SW480 (cell line): Measurements from ENCODE around the gene IFT57.

Experiments used
- DNase-seq: peaks from one replicate; pipeline ENCODE4 v3.0.0-alpha.2; 2016; ENCODE audit warnings: low spot score

Gene IFT57

DNA sequence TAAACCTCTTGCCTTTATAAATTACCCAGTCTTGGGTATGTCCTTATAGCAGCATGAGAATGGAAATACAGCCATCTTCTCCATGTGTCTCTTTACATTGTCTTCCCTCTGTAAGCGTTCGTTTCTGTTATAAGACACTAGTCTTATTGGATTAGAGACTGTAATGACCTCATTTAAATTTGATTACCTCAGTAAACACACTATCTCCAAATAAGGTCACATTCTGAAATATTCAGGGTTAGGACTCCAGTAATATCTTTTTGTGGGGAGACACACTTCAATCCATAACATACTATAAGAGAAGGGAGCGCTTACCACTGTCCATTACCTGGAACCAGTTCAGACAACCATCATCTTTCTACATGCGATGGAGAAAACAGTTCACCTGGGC lies 97.1 kb downstream of the IFT57 start:
- DNase-seq, result no peak

DNA sequence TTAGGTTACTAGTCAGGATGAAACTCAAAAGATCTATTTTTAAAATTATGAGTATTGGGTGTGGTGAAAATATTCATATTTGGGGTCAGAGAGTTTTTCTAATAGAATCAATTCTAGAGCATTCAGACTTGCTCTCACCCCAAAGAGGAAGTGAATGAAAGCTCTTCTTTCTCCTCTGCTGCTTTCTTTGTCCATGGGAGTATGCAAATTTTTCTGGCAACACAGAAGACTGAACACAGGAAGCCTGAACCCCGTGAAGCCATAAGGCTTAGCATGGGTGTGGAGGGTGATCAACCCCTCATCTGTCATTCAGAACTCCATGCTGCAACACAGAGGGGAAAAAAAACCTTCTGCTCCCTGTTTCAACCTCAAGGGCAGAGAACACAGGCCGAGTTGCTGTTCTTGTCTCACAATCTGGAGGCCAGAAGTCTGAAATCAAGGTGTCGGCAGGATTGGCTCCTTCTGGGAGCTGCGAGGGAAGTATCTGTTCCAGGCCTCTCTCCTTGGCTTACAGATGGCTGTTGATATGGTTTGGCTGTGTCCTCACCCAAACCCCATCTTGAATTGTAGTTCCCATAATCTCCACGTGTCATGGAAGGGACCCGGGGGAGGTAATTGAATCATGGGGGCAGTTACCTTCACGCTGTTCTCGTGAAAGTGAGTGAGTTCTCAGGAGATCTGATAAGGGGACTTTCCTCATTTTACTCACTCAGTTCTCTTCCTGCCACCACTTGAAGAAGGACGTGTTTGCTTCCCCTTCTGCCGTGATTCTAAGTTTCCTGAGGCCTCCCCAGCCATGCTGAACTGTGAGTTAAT lies 97.7 kb downstream of the IFT57 start:
- no peak for DNase-seq

DNA sequence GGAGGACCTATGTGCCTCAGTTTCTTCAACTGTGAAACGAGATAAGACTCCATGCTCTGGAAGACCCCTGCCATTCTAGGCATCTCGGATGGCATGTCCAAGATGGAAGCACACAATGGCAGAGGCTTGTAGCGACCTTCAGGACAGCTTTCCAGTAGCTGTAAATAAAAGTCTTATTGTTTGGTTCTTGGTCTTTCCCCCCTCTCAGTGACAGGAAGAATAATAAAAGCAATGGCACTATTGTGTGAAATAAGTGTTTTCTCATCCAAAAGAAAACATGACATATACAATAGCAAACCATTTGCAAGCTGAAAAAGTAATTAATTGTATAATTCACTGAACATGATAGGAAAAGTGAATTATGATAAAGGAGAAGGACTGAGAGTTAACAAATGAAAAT lies 98.9 kb downstream of the IFT57 start:
- no peak for DNase-seq

- DNase-seq, result no peak
Observed at GRCh38 chr3:108122276-108122675, 99.9 kb downstream of the IFT57 start.

DNA sequence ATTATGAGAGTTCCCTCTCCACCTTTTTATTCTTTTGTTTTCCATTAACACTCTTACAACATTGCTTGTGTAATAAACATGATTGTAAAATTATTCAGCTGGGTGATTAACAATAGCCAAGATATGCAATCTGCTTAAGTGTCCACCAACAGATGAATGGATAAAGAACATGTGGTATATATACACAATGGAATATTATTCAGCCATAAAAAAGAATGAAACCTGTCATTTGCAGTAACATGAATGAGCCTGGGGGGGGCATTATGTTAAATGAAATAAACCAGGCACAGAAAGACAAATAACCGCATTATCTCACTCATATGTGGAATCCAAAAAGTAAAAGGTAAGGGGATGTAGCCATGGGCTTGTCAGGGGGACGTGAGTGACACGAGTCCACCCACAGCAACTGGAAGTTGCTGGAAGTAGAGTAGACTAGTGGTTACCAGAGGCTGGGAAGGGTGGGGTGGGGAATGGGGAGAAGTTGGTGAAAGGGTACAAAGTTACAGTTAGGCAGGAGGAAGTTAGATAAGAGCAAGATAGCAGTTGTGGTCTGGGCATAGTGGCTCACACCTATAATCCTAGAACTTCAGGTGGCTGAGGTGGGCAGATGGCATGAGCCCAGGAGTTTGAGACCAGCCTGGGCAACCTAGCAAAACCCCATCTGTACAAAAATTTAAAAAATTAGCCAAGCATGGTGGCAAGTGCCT lies 102.7 kb downstream of the IFT57 start:
- DNase-seq, result no peak

GRCh38 chr3:108118038-108118768 lies 104.0 kb downstream of the IFT57 start:
- DNase-seq, result no peak

DNA sequence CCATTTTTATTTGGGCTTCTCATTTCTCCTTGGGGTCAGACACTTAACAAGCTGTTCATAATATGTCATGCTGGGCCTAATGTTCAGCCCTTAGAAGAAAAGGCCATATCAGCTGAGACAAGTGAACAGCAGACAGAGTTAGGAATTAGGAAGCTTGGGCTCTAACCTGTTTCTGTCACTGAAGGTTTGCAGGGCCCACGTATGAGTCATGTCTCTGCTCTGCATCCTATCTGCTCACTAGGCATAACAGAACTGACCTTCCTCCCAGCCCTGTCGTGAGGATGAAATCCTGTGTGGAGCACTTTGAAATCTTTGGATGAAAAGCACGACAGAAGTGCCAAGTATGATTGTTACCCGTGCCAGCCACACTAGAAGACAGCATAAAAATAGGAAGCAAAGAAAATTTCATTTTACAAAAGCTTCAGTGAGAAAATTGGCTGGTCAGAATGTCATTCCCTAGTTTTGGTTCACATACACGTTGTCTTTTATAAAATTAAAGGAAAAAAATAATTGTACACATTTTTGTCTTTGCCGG lies 104.9 kb downstream of the IFT57 start:
- no peak for DNase-seq

DNA sequence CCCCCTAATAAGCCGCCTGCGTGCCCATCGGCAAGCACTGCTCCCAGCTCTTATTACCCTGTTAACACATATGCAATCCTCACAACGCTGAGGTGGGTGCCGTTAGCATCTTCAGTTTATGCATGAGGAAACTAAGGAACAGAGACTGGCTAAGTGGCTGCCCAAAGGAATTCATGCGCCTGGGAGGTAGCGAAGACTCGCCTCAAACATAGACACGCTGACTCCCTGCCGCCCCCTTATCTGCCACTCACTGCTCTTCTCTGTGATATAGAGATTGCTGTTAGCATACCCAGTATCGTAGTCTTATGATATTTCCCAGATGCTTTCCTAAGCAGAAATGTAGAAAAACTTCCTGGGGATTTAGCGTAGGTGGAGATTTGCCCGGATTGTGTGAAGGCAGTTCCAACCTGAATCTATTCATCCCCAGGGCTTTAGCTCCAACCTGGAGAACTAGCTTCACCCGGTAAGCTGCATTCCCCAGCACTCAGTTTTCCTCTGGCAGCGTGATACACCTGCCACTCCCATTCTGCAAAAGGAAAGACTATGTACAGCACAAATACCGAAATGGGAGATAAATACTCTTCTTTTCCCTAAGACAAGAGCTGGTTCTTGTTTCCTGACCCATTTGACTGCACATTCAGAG lies 107.7 kb downstream of the IFT57 start:
- DNase-seq, result no peak

GRCh38 chr3:108113975-108114374 lies 108.2 kb downstream of the IFT57 start:
- DNase-seq, result no peak

- no peak for DNase-seq
Observed at GRCh38 chr3:108110934-108111333, 111.3 kb downstream of the IFT57 start.
